ENCODE measurements around the gene AMN.

Gene AMN

GRCh38 chr14:102909462-102909861 lies 13.0 kb upstream of the AMN start:
- no peak overlapping the region for H3K27ac ChIP-seq
- TF ChIP-seq CTCF (conservative IDR thresholded peaks at IDR 0.05) (no peak), ZFX (IDR thresholded peaks at IDR 0.05) (no peak)

- H3K27ac ChIP-seq = no peak overlapping the region
- no peak for TF ChIP-seq CTCF (conservative IDR thresholded peaks at IDR 0.05)
- TF ChIP-seq ZFX (IDR thresholded peaks at IDR 0.05) = no peak
Measured at GRCh38 chr14:102909911-102910310, 12.6 kb upstream of the AMN start.

GRCh38 chr14:102910442-102910841 lies 12.0 kb upstream of the AMN start:
- H3K27ac ChIP-seq = no peak overlapping the region
- TF ChIP-seq CTCF (conservative IDR thresholded peaks at IDR 0.05) = no peak
- TF ChIP-seq ZFX (IDR thresholded peaks at IDR 0.05) = no peak

- TF ChIP-seq CTCF (conservative IDR thresholded peaks at IDR 0.05) (no peak), ZFX (IDR thresholded peaks at IDR 0.05) (no peak)
- no peak overlapping the region for H3K27ac ChIP-seq
Measured at GRCh38 chr14:102911541-102911951, 10.9 kb upstream of the AMN start.

GRCh38 chr14:102911991-102912761 lies 10.3 kb upstream of the AMN start:
- no peak for TF ChIP-seq ZFX (IDR thresholded peaks at IDR 0.05)
- TF ChIP-seq CTCF (conservative IDR thresholded peaks at IDR 0.05) = no peak

GRCh38 chr14:102913341-102914211 lies 8.9 kb upstream of the AMN start:
- TF ChIP-seq CTCF (conservative IDR thresholded peaks at IDR 0.05) (no peak), ZFX (IDR thresholded peaks at IDR 0.05) (no peak)
- H3K27ac ChIP-seq = no peak overlapping the region

More at GRCh38 chr14:102911991-102912761, 10.3 kb upstream of the AMN start:
- no peak overlapping the region for H3K27ac ChIP-seq

Data from C4-2B (cell line).